Stomach (tissue), 4 donors: ENCODE data around the gene PPP1R1A.
A peak's percentile ranks its signal among the peaks of the same experiment; 100 is the strongest.

Experiments used
- EP300 ChIP-seq: sonication (generic); formaldehyde crosslinking; IDR thresholded peaks from one replicate; pipeline ENCODE4 v1.6.1; 2017; ENCODE audit warnings: antibody characterized with exemption
- POLR2A ChIP-seq, 4 donors: fragments of 450-650 bp; IDR thresholded peaks; one replicate each; pipeline ENCODE4 v1.6.1; 2016; ENCODE audit warnings: antibody characterized with exemption in 4 of 4, control low read depth in 2 of 4, mild to moderate bottlenecking in 1 of 4, moderate library complexity in 1 of 4
- POLR2AphosphoS5 ChIP-seq, 3 donors: sonication (generic); formaldehyde crosslinking; IDR thresholded peaks; one replicate each; pipeline ENCODE4 v1.6.1; 2016; ENCODE audit warnings: antibody characterized with exemption in 3 of 3
- TF ChIP-seq, protein P1 (sequence below), 7 experiments: fragments of 450-650 bp in 4 of 7; fragments of 200-600 bp in 3 of 7; sonication (generic) in 3 of 7; IDR thresholded peaks; one replicate each; pipeline ENCODE4 v1.5.1; 2016 to 2019; ENCODE audit warnings: antibody characterized with exemption in 7 of 7, control low read depth in 2 of 7, mild to moderate bottlenecking in 1 of 7

- TF ChIP-seq, protein P1, sequence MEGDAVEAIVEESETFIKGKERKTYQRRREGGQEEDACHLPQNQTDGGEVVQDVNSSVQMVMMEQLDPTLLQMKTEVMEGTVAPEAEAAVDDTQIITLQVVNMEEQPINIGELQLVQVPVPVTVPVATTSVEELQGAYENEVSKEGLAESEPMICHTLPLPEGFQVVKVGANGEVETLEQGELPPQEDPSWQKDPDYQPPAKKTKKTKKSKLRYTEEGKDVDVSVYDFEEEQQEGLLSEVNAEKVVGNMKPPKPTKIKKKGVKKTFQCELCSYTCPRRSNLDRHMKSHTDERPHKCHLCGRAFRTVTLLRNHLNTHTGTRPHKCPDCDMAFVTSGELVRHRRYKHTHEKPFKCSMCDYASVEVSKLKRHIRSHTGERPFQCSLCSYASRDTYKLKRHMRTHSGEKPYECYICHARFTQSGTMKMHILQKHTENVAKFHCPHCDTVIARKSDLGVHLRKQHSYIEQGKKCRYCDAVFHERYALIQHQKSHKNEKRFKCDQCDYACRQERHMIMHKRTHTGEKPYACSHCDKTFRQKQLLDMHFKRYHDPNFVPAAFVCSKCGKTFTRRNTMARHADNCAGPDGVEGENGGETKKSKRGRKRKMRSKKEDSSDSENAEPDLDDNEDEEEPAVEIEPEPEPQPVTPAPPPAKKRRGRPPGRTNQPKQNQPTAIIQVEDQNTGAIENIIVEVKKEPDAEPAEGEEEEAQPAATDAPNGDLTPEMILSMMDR (IDR thresholded peaks at IDR 0.05), result peak in 6 of 7 experiments; percentile 90 to 100 (median 98)
- TF ChIP-seq POLR2AphosphoS5 (IDR thresholded peaks at IDR 0.05) (peak in 1 of 3 donors; percentile 30), POLR2A (IDR thresholded peaks at IDR 0.05) (no peak), EP300 (no peak)
Observed at GRCh38 chr12:54579696-54580333, 8.6 kb downstream of the PPP1R1A start.
